ENCODE results near the gene GJB4. TPM values are rescaled to one million over a fixed set of nuclear protein-coding genes. Genes with fewer than 3 reads are reported as not detected.
"Not testable (repeated sequence)": the region's sequence is repeated elsewhere in the genome, so short reads cannot be mapped to it uniquely, and the experiment has no call there.

The GJB4 gene
- total RNA-seq, 1 experiment from 2014 or later, result not detected

- no peak for DNase-seq (ENCODE audit: low read depth)
Measured at GRCh38 chr1:34794790-34795180, 35.2 kb downstream of the GJB4 start.

DNA sequence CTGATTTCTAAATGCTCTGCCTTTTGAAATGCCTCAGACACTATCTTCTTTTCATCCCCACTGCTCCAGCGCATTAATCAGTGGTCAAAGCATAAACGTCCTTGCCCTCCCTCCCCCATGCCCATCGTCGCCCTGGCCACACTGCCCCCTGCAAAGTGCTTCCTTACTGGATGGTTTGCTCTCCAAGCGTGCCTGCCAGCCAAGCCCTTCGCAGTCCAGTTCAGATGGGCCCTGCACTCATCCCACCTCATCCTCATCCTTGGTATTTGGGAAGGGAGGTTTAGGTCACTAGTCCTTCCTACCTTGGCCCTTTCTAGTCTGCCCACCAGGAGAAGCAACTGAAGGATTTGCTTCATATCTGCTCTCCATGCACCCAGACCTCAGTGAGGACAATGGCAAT is 36.4 kb downstream of the GJB4 start:
- no peak for DNase-seq (ENCODE audit: low read depth)

DNA sequence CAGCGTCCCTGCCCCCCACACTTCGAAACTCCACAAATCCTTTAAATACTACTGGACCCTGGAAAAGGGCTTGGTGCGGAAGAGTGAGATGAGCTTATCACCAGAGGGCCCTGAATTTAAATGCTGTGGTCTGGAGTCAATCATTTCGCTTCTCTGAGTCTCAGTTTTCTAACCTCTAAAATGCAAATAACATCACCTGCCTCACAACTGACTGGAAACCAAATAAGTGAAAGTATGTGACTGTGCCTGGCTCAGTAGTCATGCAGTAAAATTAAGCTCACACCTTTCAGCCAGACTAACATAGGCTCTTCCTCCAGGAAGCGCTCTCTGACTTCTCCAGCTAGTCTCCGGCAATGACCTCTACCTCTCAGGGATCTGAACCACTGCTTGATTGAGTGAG is 37.5 kb downstream of the GJB4 start:
- no peak for DNase-seq (ENCODE audit: low read depth)

- no peak for DNase-seq (ENCODE audit: low read depth)
Measured at GRCh38 chr1:34800214-34800613, 40.7 kb downstream of the GJB4 start.

GRCh38 chr1:34803770-34804169 is 44.2 kb downstream of the GJB4 start:
- no peak for DNase-seq (ENCODE audit: low read depth)

DNA sequence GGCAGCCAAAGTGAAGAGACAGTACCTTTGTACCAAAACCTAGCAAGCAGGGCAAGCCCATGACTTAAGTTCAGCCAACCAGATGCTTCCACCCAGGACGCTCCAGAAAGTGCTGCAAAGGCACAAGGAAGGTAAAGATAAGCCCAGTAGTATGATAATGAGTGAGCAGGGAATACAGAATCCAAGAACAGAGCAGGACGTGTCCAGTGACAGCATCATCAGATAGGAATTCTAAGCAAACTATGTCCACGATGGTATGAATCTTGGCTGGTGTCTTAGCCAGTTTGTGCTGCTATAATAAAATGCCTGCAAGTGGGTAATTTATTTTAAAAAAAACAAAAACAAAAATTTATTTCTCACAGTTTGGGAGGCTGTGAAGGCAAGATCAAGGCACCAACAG is 46.9 kb downstream of the GJB4 start:
- no peak for DNase-seq (ENCODE audit: low read depth)

- no peak for DNase-seq (ENCODE audit: low read depth)
Measured at GRCh38 chr1:34808051-34808810, 48.7 kb downstream of the GJB4 start.

GRCh38 chr1:34810781-34811180 is 51.2 kb downstream of the GJB4 start:
- not testable (repeated sequence) for DNase-seq (ENCODE audit: low read depth)

Other genes starting within 250 kb of the GJB4 start
- not detected in 2 replicates for gene GJB5, start 4.7 kb upstream of the GJB4 start, total RNA-seq (2014; rRNA removed; shearing (Covaris generic))
- not detected in 2 replicates for gene GJB3, start 21.5 kb downstream of the GJB4 start, total RNA-seq (2014; rRNA removed; shearing (Covaris generic))
- gene GJA4, start 33.3 kb downstream of the GJB4 start, total RNA-seq (2014; rRNA removed; shearing (Covaris generic)), result not detected in 2 replicates
- gene SMIM12, start 100.0 kb downstream of the GJB4 start, total RNA-seq (2014; rRNA removed; shearing (Covaris generic)), result 63.2 and 64.2 TPM in 2 replicates
- gene DLGAP3, start 169.9 kb downstream of the GJB4 start, total RNA-seq (2014; rRNA removed; shearing (Covaris generic)), result 0.05 and 0.13 TPM in 2 replicates
- gene TMEM35B, start 225.6 kb downstream of the GJB4 start, total RNA-seq (2014; rRNA removed; shearing (Covaris generic)), result 22.1 and 31.2 TPM in 2 replicates

Data from HT1080 (cell line).